Measurements from ENCODE around the gene PNRC1. TPM values are rescaled to one million over a fixed set of nuclear protein-coding genes. Genes with fewer than 3 reads are reported as not detected.

The PNRC1 gene
- total RNA-seq, 4 donors from 2014 or later, result 285 to 486 (median 315) TPM

GRCh38 chr6:89081423-89082322, 1.1 kb downstream of the PNRC1 start:
- intact Hi-C loops (cut with DNase I), result loop anchor here (2.0 to 5.0 kb wide), 3 partner anchors 47 to 65 kb away; partner anchors contain the start of gene PM20D2
- H3K27ac ChIP-seq (replicated peaks in 1 of 4), result peak overlapping the region; percentile 100
- no peaks in the 10 kb centered on the region for H3K27me3 ChIP-seq
- peaks cover 29 to 51% (median 48%) of the 10 kb centered on the region in 4 donors for H3K4me1 ChIP-seq
- no peaks in the 10 kb centered on the region for H3K9me3 ChIP-seq
- TF ChIP-seq POLR2AphosphoS5 (IDR thresholded peaks at IDR 0.05), result peak; percentile 91 to 93
- peak; percentile 78 for TF ChIP-seq POLR2A (IDR thresholded peaks at IDR 0.05; ENCODE audit: low read depth)
- peak; percentile 59 for TF ChIP-seq EP300 (IDR thresholded peaks at IDR 0.05)
- TF ChIP-seq CTCF (IDR thresholded peaks at IDR 0.05), result no peak
- DNase-seq (ENCODE audit: extremely low spot score), result peak; percentile 99
- WGBS, result 0% methylated on average over 13 of the region's 69 CpGs
- peaks cover 22 to 34% (median 28%) of the 10 kb centered on the region in 4 donors for H3K36me3 ChIP-seq
- peak overlapping the region; percentile 91 to 100 (median 96) for H3K4me3 ChIP-seq

GRCh38 chr6:89082486-89082891, 1.9 kb downstream of the PNRC1 start:
- Histone ChIP-seq H3K4me1 (peaks cover 29 to 59% (median 55%) of the 10 kb centered on the region in 4 donors), H3K9me3 (no peaks in the 10 kb centered on the region), H3K36me3 (peaks cover 22 to 34% (median 28%) of the 10 kb centered on the region in 4 donors), H3K4me3 (peak overlapping the region; percentile 91 to 100 (median 96)), H3K27me3 (no peaks in the 10 kb centered on the region), H3K27ac (replicated peaks in 1 of 4) (peak overlapping the region; percentile 100)
- intact Hi-C loops (cut with DNase I), result loop anchor here (5.0 kb wide), 1 partner anchor 60 kb away; no protein-coding TSS in a partner anchor
- TF ChIP-seq CTCF (IDR thresholded peaks at IDR 0.05), result no peak
- TF ChIP-seq POLR2AphosphoS5 (IDR thresholded peaks at IDR 0.05), result peak; percentile 4 to 11
- peak; percentile 24 for DNase-seq (ENCODE audit: extremely low spot score)
- WGBS, result 1% methylated on average over 9 of the region's 9 CpGs

- Histone ChIP-seq H3K27me3 (no peaks in the 10 kb centered on the region), H3K9me3 (no peaks in the 10 kb centered on the region), H3K36me3 (peaks cover 22 to 34% (median 28%) of the 10 kb centered on the region in 4 donors), H3K4me1 (peaks cover 29 to 67% (median 51%) of the 10 kb centered on the region in 4 donors), H3K27ac (replicated peaks in 1 of 4) (peak overlapping the region in 3 of 4 donors; percentile 18 to 100 (median 100)), H3K4me3 (peak overlapping the region in 3 of 4 donors; percentile 6 to 96 (median 91))
- DNase-seq (ENCODE audit: extremely low spot score), result no peak
- TF ChIP-seq CTCF (IDR thresholded peaks at IDR 0.05) (no peak), POLR2A (IDR thresholded peaks at IDR 0.05; ENCODE audit: low read depth) (no peak), EP300 (IDR thresholded peaks at IDR 0.05) (no peak), POLR2AphosphoS5 (IDR thresholded peaks at IDR 0.05) (no peak)
- intact Hi-C loops (cut with DNase I), result loop anchor here (5.0 kb wide), 1 partner anchor 62 kb away; no protein-coding TSS in a partner anchor
Observed at GRCh38 chr6:89084542-89084941, 4.0 kb downstream of the PNRC1 start.

- DNase-seq (ENCODE audit: extremely low spot score), result peak; percentile 31
- Histone ChIP-seq H3K27ac (replicated peaks in 1 of 4) (peak overlapping the region in 3 of 4 donors; percentile 18 to 100 (median 100)), H3K4me3 (peak overlapping the region in 1 of 4 donors; percentile 6), H3K27me3 (no peaks in the 10 kb centered on the region), H3K4me1 (peaks cover 29 to 71% (median 51%) of the 10 kb centered on the region in 4 donors), H3K36me3 (peaks cover 22 to 34% (median 28%) of the 10 kb centered on the region in 4 donors), H3K9me3 (no peaks in the 10 kb centered on the region)
- intact Hi-C loops (cut with DNase I), result loop anchor here (5.0 kb wide), 1 partner anchor 63 kb away; no protein-coding TSS in a partner anchor
- TF ChIP-seq POLR2A (IDR thresholded peaks at IDR 0.05; ENCODE audit: low read depth) (no peak), POLR2AphosphoS5 (IDR thresholded peaks at IDR 0.05) (peak in 1 of 2 donors; percentile 25)
- 44% methylated on average over 3 of the region's 3 CpGs for WGBS
Observed at GRCh38 chr6:89084954-89085353, 4.4 kb downstream of the PNRC1 start.
